H1 (cell line): ENCODE measurements around the gene ST8SIA5. TPM values are rescaled to one million over a fixed set of nuclear protein-coding genes. Genes with fewer than 3 reads are reported as not detected.

Source experiments
- CTCF ChIA-PET: fragments of 300-600 bp; sonication (Branson Sonifier 250); formaldehyde crosslinking; loops from one replicate; lab custom pipeline; 2021; ENCODE audit not compliant: partially characterized antibody; lab: Charles Lee
- POLR2A ChIA-PET: fragments of 300-600 bp; sonication (Branson Sonifier 250); formaldehyde crosslinking; loops from one replicate; lab custom pipeline; 2021; ENCODE audit warnings: inconsistent platforms; ENCODE audit not compliant: partially characterized antibody; lab: Charles Lee
- DNase-seq, 2 experiments: peaks; one replicate each; pipeline versions ENCODE4 v3.0.0 to v3.0.0-alpha.2; 2010 to 2022; ENCODE audit warnings: low spot score in 2 of 2, low read depth in 1 of 2, mixed read lengths in 1 of 2
- FAIRE-seq: peaks from 2 replicates; lab custom pipeline; 2011; peaks lifted over from hg19 to GRCh38; lab: Jason Lieb, UNC
- H2AFZ ChIP-seq: 2 replicates; pipeline ENCODE4 v1.8.1; 2012; ENCODE audit warnings: low read length, inconsistent platforms
- H2AK5ac ChIP-seq: 2 replicates; pipeline ENCODE4 v1.6.1; 2013; ENCODE audit warnings: low read depth, low read length
- H2BK120ac ChIP-seq: replicated peaks from 2 replicates; pipeline ENCODE3; 2013; ENCODE audit warnings: low read depth, low read length, inconsistent platforms
- H2BK12ac ChIP-seq: 2 replicates; pipeline ENCODE4 v1.6.1; 2013; ENCODE audit warnings: low read depth, low read length
- H2BK15ac ChIP-seq: 2 replicates; pipeline ENCODE4 v1.6.1; 2013; ENCODE audit warnings: low read length
- H2BK20ac ChIP-seq: 2 replicates; pipeline ENCODE4 v1.6.1; 2013; ENCODE audit warnings: low read length
- H2BK5ac ChIP-seq: 2 replicates; pipeline ENCODE4 v1.6.1; 2013; ENCODE audit warnings: low read depth, low read length
- H3K14ac ChIP-seq: 2 replicates; pipeline ENCODE4 v1.6.1; 2013; ENCODE audit warnings: inconsistent platforms; ENCODE audit not compliant: insufficient read length
- H3K18ac ChIP-seq: 2 replicates; pipeline ENCODE4 v1.6.1; 2013; ENCODE audit warnings: low read length; ENCODE audit errors: extremely low read depth
- H3K23ac ChIP-seq: 2 replicates; pipeline ENCODE4 v1.6.1; 2013; ENCODE audit warnings: inconsistent platforms; ENCODE audit not compliant: insufficient read length
- H3K23me2 ChIP-seq: 2 replicates; pipeline ENCODE4 v1.6.1; 2013; ENCODE audit warnings: low read depth, low read length
- H3K27ac ChIP-seq: 2 replicates; pipeline ENCODE4 v1.6.1; 2011; ENCODE audit warnings: low read depth, low read length, inconsistent platforms
- H3K27me3 ChIP-seq, 4 experiments: replicated peaks in 1 of 4; 1 replicate in 1 of 4; 2 replicates in 3 of 4; pipeline versions ENCODE4 v1.6.1 to v1.8.1; 2011 to 2013; ENCODE audit warnings: low read length in 3 of 4, mild to moderate bottlenecking in 3 of 4, inconsistent platforms in 2 of 4, mixed read lengths in 2 of 4, moderate library complexity in 1 of 4; ENCODE audit not compliant: control insufficient read depth in 3 of 4, insufficient read depth in 3 of 4; ENCODE audit errors: extremely low read depth in 1 of 4
- H3K36me3 ChIP-seq, 4 experiments: 2 replicates each; pipeline versions ENCODE4 v1.6.1 to v1.8.1; 2011 to 2013; ENCODE audit warnings: mild to moderate bottlenecking in 4 of 4, low read length in 3 of 4, moderate library complexity in 2 of 4, control low read depth in 1 of 4, inconsistent platforms in 1 of 4; ENCODE audit not compliant: insufficient read depth in 4 of 4, control insufficient read depth in 2 of 4
- H3K4ac ChIP-seq: replicated peaks from 2 replicates; pipeline ENCODE3; 2013; ENCODE audit warnings: low read length, low read depth, mixed read lengths, inconsistent platforms; ENCODE audit not compliant: insufficient read length
- H3K4me1 ChIP-seq, 4 experiments: replicated peaks in 1 of 4; 1 replicate in 1 of 4; 2 replicates in 3 of 4; pipeline versions ENCODE4 v1.6.1 to v1.8.1; 2011 to 2013; ENCODE audit warnings: low read length in 3 of 4, inconsistent platforms in 2 of 4, mixed read lengths in 1 of 4; ENCODE audit not compliant: insufficient read depth in 4 of 4, control insufficient read depth in 3 of 4
- H3K4me2 ChIP-seq, 2 experiments: 2 replicates each; pipeline versions ENCODE4 v1.6.1 to v1.8.1; 2011 to 2013; ENCODE audit warnings: low read depth in 2 of 2, low read length in 2 of 2, control low read depth in 1 of 2, inconsistent platforms in 1 of 2, mild to moderate bottlenecking in 1 of 2; ENCODE audit not compliant: insufficient read depth in 1 of 2
- H3K4me3 ChIP-seq, 4 experiments: fragments of 200-600, 300-600 bp in 1 of 4; sonication (generic), shearing (Covaris generic), sonication (Bioruptor Twin) in 1 of 4; 2 replicates each; pipeline versions ENCODE4 v1.5.1 to v1.8.1; 2011 to 2016; ENCODE audit warnings: low read length in 4 of 4, low read depth in 3 of 4, control low read depth in 2 of 4, inconsistent platforms in 2 of 4, mild to moderate bottlenecking in 2 of 4, mixed read lengths in 1 of 4, moderate library complexity in 1 of 4; ENCODE audit not compliant: insufficient read depth in 2 of 4; ENCODE audit errors: extremely low read depth in 1 of 4
- H3K56ac ChIP-seq: replicated peaks from 2 replicates; pipeline ENCODE3; 2013; ENCODE audit warnings: low read depth, mild to moderate bottlenecking, mixed read lengths, low read length, inconsistent platforms; ENCODE audit not compliant: insufficient read length
- H3K79me1 ChIP-seq: 2 replicates; pipeline ENCODE4 v1.6.1; 2013; ENCODE audit warnings: low read depth, low read length, control low read depth
- H3K79me2 ChIP-seq, 2 experiments: 2 replicates each; pipeline versions ENCODE4 v1.6.1 to v1.8.1; 2012 to 2013; ENCODE audit warnings: low read length in 2 of 2, mild to moderate bottlenecking in 2 of 2, inconsistent platforms in 1 of 2; ENCODE audit not compliant: insufficient read depth in 2 of 2, control insufficient read depth in 1 of 2
- H3K9ac ChIP-seq, 4 experiments: replicated peaks in 1 of 4; 1 replicate in 1 of 4; 2 replicates in 3 of 4; pipeline versions ENCODE4 v1.6.1 to v1.8.1; 2011 to 2013; ENCODE audit warnings: low read depth in 3 of 4, low read length in 3 of 4, control low read depth in 2 of 4, mild to moderate bottlenecking in 2 of 4, moderate library complexity in 2 of 4, inconsistent platforms in 1 of 4; ENCODE audit errors: extremely low read depth in 1 of 4
- H3K9me3 ChIP-seq, 2 experiments: 2 replicates each; pipeline versions ENCODE4 v1.6.1 to v1.8.1; 2012 to 2013; ENCODE audit warnings: mild to moderate bottlenecking in 2 of 2, moderate library complexity in 2 of 2, control low read depth in 1 of 2, inconsistent platforms in 1 of 2, low read depth in 1 of 2, low read length in 1 of 2, mixed read lengths in 1 of 2; ENCODE audit not compliant: insufficient read depth in 2 of 2
- H4K20me1 ChIP-seq, 2 experiments: replicated peaks in 1 of 2; 2 replicates each; pipeline versions ENCODE3 to v1.8.1; 2011 to 2013; ENCODE audit warnings: inconsistent platforms in 2 of 2, low read length in 2 of 2, mild to moderate bottlenecking in 1 of 2; ENCODE audit not compliant: insufficient read depth in 2 of 2, control insufficient read depth in 1 of 2
- H4K5ac ChIP-seq: 2 replicates; pipeline ENCODE4 v1.6.1; 2013; ENCODE audit warnings: low read length, low read depth, mixed read lengths, inconsistent platforms; ENCODE audit not compliant: insufficient read length
- H4K8ac ChIP-seq: 2 replicates; pipeline ENCODE4 v1.8.0; 2013; ENCODE audit warnings: mild to moderate bottlenecking, moderate library complexity, low read length, inconsistent platforms; ENCODE audit not compliant: insufficient read depth; ENCODE audit errors: extremely low read depth
- H4K91ac ChIP-seq: replicated peaks from 2 replicates; pipeline ENCODE3; 2013; ENCODE audit warnings: low read length, mixed read lengths, inconsistent platforms; ENCODE audit not compliant: insufficient read length
- BACH1 ChIP-seq: IDR thresholded peaks from 2 replicates; pipeline ENCODE4 v1.6.1; 2012; ENCODE audit warnings: low read length, improper control_type of control experiment
- BCL11A ChIP-seq, 2 experiments: IDR thresholded peaks; one replicate each; pipeline ENCODE4 v1.6.1; 2011; ENCODE audit warnings: low read depth in 2 of 2, low read length in 2 of 2, mild to moderate bottlenecking in 2 of 2
- EP300 ChIP-seq, 2 experiments: IDR thresholded peaks; 1 replicate in 1 of 2; 2 replicates in 1 of 2; pipeline ENCODE4 v1.6.1; 2011 to 2012; ENCODE audit warnings: low read depth in 2 of 2, low read length in 2 of 2, mild to moderate bottlenecking in 2 of 2, borderline replicate concordance in 1 of 2, inconsistent platforms in 1 of 2, moderate library complexity in 1 of 2
- HDAC2 ChIP-seq, 2 experiments: fragments of 300-600 bp in 1 of 2; sonication (generic) in 1 of 2; IDR thresholded peaks; 2 replicates each; pipeline ENCODE4 v1.6.1; 2011 to 2012; ENCODE audit warnings: low read depth in 2 of 2, low read length in 2 of 2, mild to moderate bottlenecking in 2 of 2, moderate library complexity in 2 of 2, borderline replicate concordance in 1 of 2, inconsistent platforms in 1 of 2
- MAFK ChIP-seq: IDR thresholded peaks from 2 replicates; pipeline ENCODE4 v1.6.1; 2012; ENCODE audit warnings: low read depth, mild to moderate bottlenecking, improper control_type of control experiment, low read length
- SIN3A ChIP-seq, 2 experiments: IDR thresholded peaks in 1 of 2; conservative IDR thresholded peaks in 1 of 2; 2 replicates each; pipeline ENCODE4 v1.6.1; 2011 to 2012; ENCODE audit warnings: low read length in 2 of 2, improper control_type of control experiment in 1 of 2, low read depth in 1 of 2, mild to moderate bottlenecking in 1 of 2
- WGBS, 2 experiments: shearing (Covaris generic) in 1 of 2; methylation state at CpG; one replicate each; pipeline versions ENCODE4 v1.1.6 to v1.1.7; 2013 to 2015; ENCODE audit warnings: low lambda C conversion rate in 2 of 2, mixed read lengths in 2 of 2, inconsistent platforms in 1 of 2, low coverage in 1 of 2, missing lambda C conversion rate in 1 of 2; ENCODE audit not compliant: insufficient replicate concordance in 2 of 2, insufficient coverage in 1 of 2, insufficient read length in 1 of 2; ENCODE audit errors: extremely low coverage in 1 of 2, missing lambda C conversion rate in 1 of 2; 5-methylcytosine and 5-hydroxymethylcytosine counted together
- polyA plus RNA-seq, 7 experiments: library from polyadenylated mRNA; depleted of rRNA in 3 of 7; stranded (reverse) in 5 of 7; unstranded in 2 of 7; fragments of >200 nt in 5 of 7; fragments of 200-250 nt in 2 of 7; gene quantifications; 1 replicate in 5 of 7; 2 replicates in 1 of 7; 4 replicates in 1 of 7; pipeline versions ENCODE4 v1.2.1 to v1.2.3, GENCODE V29; 2011 to 2013; ENCODE audit warnings: missing spikeins in 2 of 7, mixed read lengths in 2 of 7
- total RNA-seq: library from RNA; stranded (reverse); fragmentation: NEBNext Ultra II Directional; extraction: Animal tissue kit (Norgen Biotek cat#: 25700); gene quantifications from 2 replicates; pipeline ENCODE4 v1.2.1, GENCODE V29; 2021

The ST8SIA5 gene
- total and polyA plus RNA-seq, 2 of the 8 experiments (the other 6 are each of a cell fraction or from before 2014, with no cell fraction given): 2.4 to 6.3 TPM

- ChIA-PET POLR2A (interaction anchor here (0.8 kb wide), 1 partner anchor 249 kb away, joined by 3 read pairs; the partner anchor contains the start of genes KATNAL2 and PIAS2), CTCF (interaction anchor here (0.9 to 2.6 kb wide), 3 partner anchors 10 to 88 kb away, joined by 3 to 24 read pairs (median 4); partner anchors contain the start of genes LOXHD1 and ST8SIA5)
- Histone ChIP-seq H3K4me3 (no peak overlapping the region), H3K9ac (no peak overlapping the region), H3K4ac (no peak overlapping the region), H2AK5ac (no peak overlapping the region), H3K4me1 (peaks cover 0 to 4% (median under 1%) of the 10 kb centered on the region in 4 experiments; a peak in 4 of 7 replicates), H3K56ac (no peak overlapping the region), H3K18ac (no peak overlapping the region), H3K4me2 (no peak overlapping the region), H3K79me2 (no peaks in the 10 kb centered on the region), H3K36me3 (no peaks in the 10 kb centered on the region), H4K20me1 (no peaks in the 10 kb centered on the region), H4K8ac (no peak overlapping the region; the same call in 1 of the 2 replicates), H2BK120ac (no peak overlapping the region), H2BK20ac (no peak overlapping the region), H2BK5ac (no peak overlapping the region), H3K14ac (no peak overlapping the region), H3K79me1 (no peaks in the 10 kb centered on the region; the same call in 1 of the 2 replicates), H2BK12ac (no peak overlapping the region), H2BK15ac (no peak overlapping the region), H4K91ac (no peak overlapping the region), H3K23me2 (0 out of 2 replicates have a peak, but pooled peaks cover 2% of the 10 kb centered on the region), H3K27ac (no peak overlapping the region), H2AFZ (no peak overlapping the region), H3K9me3 (no peaks in the 10 kb centered on the region), H4K5ac (no peak overlapping the region), H3K23ac (no peak overlapping the region), H3K27me3 (no peaks in the 10 kb centered on the region; a peak in 1 of 7 replicates)
- FAIRE-seq: no peak
- WGBS, 2 experiments: 87% methylated on average over 6 of the region's 6 CpGs; no CpG with 5 or more reads in 1 of the 2 experiments
- DNase-seq: no peak
- TF ChIP-seq HDAC2 (IDR thresholded peaks at IDR 0.05; ENCODE audit: borderline replicate concordance in 1 of 2, low read depth in 2 of 2, low read length in 2 of 2): no peak
- no peak for TF ChIP-seq BACH1
- TF ChIP-seq SIN3A (conservative IDR thresholded peaks at IDR 0.05 in 1 of 2, IDR thresholded peaks at IDR 0.05 in 1 of 2; ENCODE audit: low read depth in 1 of 2, low read length in 2 of 2): no peak
- no peak for TF ChIP-seq BCL11A (IDR thresholded peaks at IDR 0.05; ENCODE audit: low read depth in 2 of 2, low read length in 2 of 2)
- TF ChIP-seq EP300 (IDR thresholded peaks at IDR 0.05; ENCODE audit: borderline replicate concordance in 1 of 2, low read depth in 2 of 2, low read length in 2 of 2): no peak
- no peak for TF ChIP-seq MAFK
Measured at GRCh38 chr18:46668694-46669093, 88.2 kb downstream of the ST8SIA5 start.
